ENCODE data around the gene TRMT2B. TPM values are rescaled to one million over a fixed set of nuclear protein-coding genes. Genes with fewer than 3 reads are reported as not detected.
"Not testable (repeated sequence)": the region's sequence is repeated elsewhere in the genome, so short reads cannot be mapped to it uniquely, and the experiment has no call there.

Gene TRMT2B
- total RNA-seq, 1 donor from 2014 or later = 4.5 TPM

DNA sequence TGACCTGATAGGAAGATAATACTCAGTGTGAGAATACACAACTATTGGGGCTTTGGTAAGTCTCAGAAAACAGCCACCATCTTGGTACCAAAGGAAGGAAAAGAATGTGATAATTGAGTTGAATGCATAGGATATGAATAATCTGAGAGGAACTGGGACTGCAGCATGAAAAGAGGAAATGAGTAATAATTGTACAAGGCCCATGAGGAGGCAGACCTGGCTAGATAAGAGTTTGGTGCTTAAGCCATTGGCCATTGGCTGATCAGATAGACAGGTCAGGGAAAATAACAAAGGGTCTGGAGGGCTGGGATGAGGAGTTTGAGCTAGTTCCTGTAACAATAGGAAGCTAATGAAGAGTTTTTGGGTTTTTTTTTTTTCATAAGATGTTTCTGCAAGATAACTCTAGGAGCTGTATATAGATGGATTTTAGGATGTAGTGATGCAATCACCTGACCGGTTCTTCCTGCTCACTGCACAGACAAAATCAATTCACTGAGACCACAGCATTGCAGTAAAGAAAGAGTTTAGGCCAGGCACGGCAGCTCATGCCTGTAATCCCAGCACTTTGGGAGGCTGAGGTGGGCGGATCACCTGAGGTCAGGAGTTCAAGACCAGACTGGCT is 5.3 kb upstream of the TRMT2B start:
- Histone ChIP-seq H3K27me3 (no peaks in the 10 kb centered on the region), H3K4me3 (no peak overlapping the region), H3K4me1 (no peaks in the 10 kb centered on the region), H3K9me3 (no peaks in the 10 kb centered on the region), H3K36me3 (no peaks in the 10 kb centered on the region), H3K27ac (no peak overlapping the region)
- TF ChIP-seq, protein P1, sequence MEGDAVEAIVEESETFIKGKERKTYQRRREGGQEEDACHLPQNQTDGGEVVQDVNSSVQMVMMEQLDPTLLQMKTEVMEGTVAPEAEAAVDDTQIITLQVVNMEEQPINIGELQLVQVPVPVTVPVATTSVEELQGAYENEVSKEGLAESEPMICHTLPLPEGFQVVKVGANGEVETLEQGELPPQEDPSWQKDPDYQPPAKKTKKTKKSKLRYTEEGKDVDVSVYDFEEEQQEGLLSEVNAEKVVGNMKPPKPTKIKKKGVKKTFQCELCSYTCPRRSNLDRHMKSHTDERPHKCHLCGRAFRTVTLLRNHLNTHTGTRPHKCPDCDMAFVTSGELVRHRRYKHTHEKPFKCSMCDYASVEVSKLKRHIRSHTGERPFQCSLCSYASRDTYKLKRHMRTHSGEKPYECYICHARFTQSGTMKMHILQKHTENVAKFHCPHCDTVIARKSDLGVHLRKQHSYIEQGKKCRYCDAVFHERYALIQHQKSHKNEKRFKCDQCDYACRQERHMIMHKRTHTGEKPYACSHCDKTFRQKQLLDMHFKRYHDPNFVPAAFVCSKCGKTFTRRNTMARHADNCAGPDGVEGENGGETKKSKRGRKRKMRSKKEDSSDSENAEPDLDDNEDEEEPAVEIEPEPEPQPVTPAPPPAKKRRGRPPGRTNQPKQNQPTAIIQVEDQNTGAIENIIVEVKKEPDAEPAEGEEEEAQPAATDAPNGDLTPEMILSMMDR (IDR thresholded peaks at IDR 0.05) = no peak
- no peak for DNase-seq (ENCODE audit: low spot score in 2 of 2)
- intact Hi-C loops (cut with DNase I) = no loop called here

DNA sequence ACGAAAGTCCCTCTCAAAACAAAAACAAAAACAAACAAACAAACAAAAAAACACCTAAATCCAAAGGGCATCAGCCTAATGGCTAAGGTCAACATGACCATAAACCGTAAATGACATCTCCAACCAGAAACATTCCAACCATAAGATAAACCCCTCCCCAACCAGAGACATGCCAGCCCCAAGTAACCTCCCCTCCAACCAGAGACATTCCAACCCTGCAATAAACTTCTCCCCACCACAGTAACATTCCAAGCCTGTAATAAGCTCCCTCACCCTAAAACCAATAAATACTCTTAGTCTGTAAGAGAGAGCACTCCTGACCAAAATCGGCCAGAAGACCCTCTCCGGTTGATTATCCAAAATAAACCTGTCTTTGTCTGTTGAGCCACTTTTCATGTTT is 4.6 kb upstream of the TRMT2B start:
- H3K4me1 ChIP-seq; H3K9me3 ChIP-seq; intact Hi-C loops (cut with DNase I); DNase-seq (ENCODE audit: low spot score in 2 of 2); H3K4me3 ChIP-seq; H3K27me3 ChIP-seq; H3K36me3 ChIP-seq; H3K27ac ChIP-seq: not testable (repeated sequence)

DNA sequence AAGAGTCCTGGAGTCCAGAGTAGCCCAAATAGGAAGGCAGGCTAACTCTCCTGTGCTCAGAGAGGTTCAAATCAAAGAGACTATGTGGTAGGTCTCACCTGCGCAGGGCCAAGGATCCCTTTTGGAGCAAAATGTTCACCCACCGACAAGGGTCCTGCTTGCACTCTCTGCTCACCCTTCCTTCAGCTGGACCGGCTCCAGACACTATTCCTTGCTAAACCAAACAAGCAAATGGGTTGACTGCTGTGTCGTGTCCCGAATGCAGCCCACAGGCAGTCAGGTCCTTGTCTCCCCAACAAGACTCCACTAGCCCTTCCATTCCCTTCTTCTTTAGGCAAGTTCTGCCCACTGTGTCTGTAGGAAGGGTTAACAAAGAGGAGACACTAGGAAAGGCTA is 760 bp downstream of the TRMT2B start:
- H3K36me3 ChIP-seq = no peaks in the 10 kb centered on the region
- peak overlapping the region; percentile 71 to 88 for H3K27ac ChIP-seq
- H3K9me3 ChIP-seq = no peaks in the 10 kb centered on the region
- DNase-seq (ENCODE audit: low spot score in 2 of 2) = no peak
- H3K4me3 ChIP-seq = peak overlapping the region; percentile 53 to 67
- intact Hi-C loops (cut with DNase I) = loop anchor here (1.0 to 5.0 kb wide), 2 partner anchors 47 to 141 kb away; partner anchors contain the start of gene CENPI
- H3K4me1 ChIP-seq = peaks cover 0 to 3% of the 10 kb centered on the region in 2 donors
- no peaks in the 10 kb centered on the region for H3K27me3 ChIP-seq
- TF ChIP-seq, protein P1 (IDR thresholded peaks at IDR 0.05) = no peak

DNA sequence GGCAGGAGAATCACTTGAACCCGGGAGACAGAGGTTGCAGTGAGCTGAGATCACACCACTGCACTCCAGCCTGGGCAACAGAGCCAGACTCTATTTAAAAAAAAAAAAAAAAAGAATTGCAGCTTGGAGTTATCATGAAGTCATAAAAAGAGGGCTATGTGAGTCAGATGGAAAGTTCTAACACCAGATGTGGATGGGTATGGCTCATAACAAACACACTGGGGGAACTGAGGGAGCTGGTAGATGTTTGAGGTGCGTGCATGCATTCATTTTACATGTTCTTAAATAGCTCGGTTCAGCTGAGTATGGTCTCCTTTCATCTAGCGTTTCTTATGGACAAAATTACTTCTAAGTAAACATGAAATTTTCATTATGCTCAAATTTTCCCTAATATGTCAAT is 11.7 kb downstream of the TRMT2B start:
- peaks cover 6 to 17% of the 10 kb centered on the region in 2 donors for H3K36me3 ChIP-seq
- H3K4me3 ChIP-seq = no peak overlapping the region
- intact Hi-C loops (cut with DNase I) = no loop called here
- H3K4me1 ChIP-seq = no peaks in the 10 kb centered on the region
- no peaks in the 10 kb centered on the region for H3K27me3 ChIP-seq
- H3K9me3 ChIP-seq = no peaks in the 10 kb centered on the region
- no peak overlapping the region for H3K27ac ChIP-seq
- TF ChIP-seq, protein P1 (IDR thresholded peaks at IDR 0.05) = no peak
- DNase-seq (ENCODE audit: low spot score in 2 of 2) = no peak

DNA sequence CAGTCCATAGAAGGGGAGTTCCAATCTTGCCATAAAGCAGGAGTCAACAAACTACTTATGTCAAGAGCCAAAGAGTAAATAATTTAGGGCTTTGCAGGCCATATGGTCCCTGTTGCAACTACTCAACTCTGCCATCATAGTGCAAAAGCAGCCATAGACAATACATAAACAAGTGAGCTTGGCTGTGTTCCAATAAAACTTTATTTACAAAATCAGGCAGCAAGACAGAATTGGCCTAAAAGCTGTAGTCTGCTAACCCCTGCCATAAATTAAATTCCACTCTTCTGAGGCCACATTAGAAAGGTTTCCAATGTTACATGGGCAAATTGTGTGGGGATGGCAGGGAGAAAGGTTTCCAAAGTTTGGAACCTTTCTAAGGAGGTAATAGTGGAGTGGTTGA is 14.7 kb downstream of the TRMT2B start:
- DNase-seq (ENCODE audit: low spot score in 2 of 2) = no peak
- no peaks in the 10 kb centered on the region for H3K9me3 ChIP-seq
- H3K36me3 ChIP-seq = peaks cover 6 to 17% of the 10 kb centered on the region in 2 donors
- intact Hi-C loops (cut with DNase I) = no loop called here
- TF ChIP-seq, protein P1 (IDR thresholded peaks at IDR 0.05) = no peak
- no peak overlapping the region for H3K27ac ChIP-seq
- H3K4me3 ChIP-seq = no peak overlapping the region
- no peaks in the 10 kb centered on the region for H3K27me3 ChIP-seq
- no peaks in the 10 kb centered on the region for H3K4me1 ChIP-seq

DNA sequence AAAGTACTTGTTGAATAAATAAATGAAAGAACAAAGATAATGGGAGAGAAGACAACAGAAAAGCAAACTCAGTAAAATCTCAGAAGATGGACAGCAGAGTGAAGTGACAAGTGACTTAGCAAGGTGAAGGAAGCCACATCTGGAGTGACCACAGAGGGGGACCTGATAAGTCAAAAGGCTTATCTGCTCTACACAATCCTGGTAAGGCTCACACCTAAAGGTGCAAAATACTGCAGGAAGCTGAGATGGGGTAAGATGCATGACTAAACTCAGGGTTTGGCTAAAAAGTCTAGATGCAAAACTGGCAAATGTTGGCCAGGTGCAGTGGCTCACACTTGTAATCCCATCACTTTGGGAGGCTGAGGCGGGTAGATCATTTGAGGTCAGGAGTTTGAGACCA is 22.2 kb downstream of the TRMT2B start:
- TF ChIP-seq, protein P1 (IDR thresholded peaks at IDR 0.05) = no peak
- intact Hi-C loops (cut with DNase I) = no loop called here
- Histone ChIP-seq H3K9me3 (no peaks in the 10 kb centered on the region), H3K36me3 (peaks cover 5 to 6% of the 10 kb centered on the region in 2 donors), H3K27ac (no peak overlapping the region), H3K4me3 (no peak overlapping the region), H3K27me3 (no peaks in the 10 kb centered on the region), H3K4me1 (no peaks in the 10 kb centered on the region)
- DNase-seq (ENCODE audit: low spot score in 2 of 2) = peak in 1 of 2 donors; percentile 19

Measured in ascending aorta (tissue), 2 donors.